Activated CD4-positive, alpha-beta T cell treated with anti-CD3 and anti-CD28 coated beads for 1 hour (primary cell): Measurements from ENCODE around the gene TAX1BP3.
"Not testable (repeated sequence)": the region's sequence is repeated elsewhere in the genome, so short reads cannot be mapped to it uniquely, and the experiment has no call there.

Experiments used
- DNase-seq: peaks from one replicate; pipeline ENCODE4 v3.0.0-alpha.2; 2020

Gene TAX1BP3, protein sequence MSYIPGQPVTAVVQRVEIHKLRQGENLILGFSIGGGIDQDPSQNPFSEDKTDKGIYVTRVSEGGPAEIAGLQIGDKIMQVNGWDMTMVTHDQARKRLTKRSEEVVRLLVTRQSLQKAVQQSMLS

DNA sequence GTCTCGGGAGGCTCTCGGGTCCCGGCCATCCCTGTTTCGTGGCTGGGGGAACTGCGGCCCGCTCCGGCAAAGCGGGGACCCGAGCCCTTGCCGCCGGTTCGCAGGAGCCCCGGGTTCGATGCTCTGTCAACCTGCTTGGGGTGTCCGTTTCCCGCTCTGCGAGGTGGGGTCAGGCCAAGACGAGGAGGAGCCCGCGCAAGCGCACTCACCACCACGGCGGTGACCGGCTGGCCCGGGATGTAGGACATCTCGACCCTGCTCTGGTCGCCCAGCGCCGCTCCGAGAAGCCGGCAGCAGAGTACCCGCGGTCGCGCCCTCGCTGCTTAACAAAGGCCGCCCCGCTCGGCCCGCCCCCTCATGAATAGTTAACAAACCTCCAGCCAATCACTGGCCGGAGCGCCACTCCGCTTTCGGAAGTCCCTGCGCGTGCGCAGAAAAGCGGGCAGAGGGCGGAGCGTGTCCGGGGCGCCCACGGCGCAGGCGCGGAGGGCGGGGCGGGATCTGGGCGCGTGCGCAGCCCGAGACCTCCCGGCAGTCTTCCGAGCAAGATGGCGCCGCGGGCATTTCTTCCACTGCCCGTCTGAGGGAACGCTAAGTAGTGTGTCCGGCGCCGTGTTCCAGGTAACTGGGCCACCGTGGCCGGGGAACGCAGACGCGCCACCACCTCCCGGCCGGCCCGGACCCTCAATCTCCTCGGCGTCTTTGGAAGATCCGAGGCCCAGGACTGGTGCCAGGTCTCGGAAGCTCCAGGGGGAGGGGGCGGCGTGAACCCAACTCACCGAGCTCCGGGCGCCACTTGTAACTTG lies at the start of gene TAX1BP3, which contains the start of gene EMC6:
Gene TAX1BP3 (minus strand): TSS at position 300 of the 806 bp plus-strand sequence. CDS start 52 bp downstream, at position 248.
Gene EMC6 (plus strand): TSS at position 534 of the 806 bp plus-strand sequence. CDS start 335 bp downstream, outside the sequence.
- peak; percentile 99 for DNase-seq

DNA sequence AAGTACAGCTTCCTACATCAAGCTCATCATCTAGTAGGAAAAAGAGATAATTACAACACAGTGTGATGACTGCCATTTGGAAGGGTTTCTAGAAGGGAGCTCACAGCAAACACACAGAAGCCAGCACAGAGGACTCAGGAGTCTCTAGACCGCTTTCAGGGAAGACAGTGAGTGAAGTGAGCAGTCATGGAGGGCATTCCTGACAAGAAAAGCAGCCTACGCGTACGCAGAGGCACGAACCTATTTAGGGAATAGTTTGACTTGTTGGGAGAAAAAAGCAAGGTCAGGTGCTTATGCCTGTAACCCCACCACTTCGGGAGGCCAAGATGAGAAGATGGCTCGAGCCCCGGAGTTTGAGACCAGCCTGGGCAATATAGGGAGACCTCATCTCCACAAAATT lies 46.9 kb upstream of the TAX1BP3 start:
- no peak for DNase-seq

DNA sequence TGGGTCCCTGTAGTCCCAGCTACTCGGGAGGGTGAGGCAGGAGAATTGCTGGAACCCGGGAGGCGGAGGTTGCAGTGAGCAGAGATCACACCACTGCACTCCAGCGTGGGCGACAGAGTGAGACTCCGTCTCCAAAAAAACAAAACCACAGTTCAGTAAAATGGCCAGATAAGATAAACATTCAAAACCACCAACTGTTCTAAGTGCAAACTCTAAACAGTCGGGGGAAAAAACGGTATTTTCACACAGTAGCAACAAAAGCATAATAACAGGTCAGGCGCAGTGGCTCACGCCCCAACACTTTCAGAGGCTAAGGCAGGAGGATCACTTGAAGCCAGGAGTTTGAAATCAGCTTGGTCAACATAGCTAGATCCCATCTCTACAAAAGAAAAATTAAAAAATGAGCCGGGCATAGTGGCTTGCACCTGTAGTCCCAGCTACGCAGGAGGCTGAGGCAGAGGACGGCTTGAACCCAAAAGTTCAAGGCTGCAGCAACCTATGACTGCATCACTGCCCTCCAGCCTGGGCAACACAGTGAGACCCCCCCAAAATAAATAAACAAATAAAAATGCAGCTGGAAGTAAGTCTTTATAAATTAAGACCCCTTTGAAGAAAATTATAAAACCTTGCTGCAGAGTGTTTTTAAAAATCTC lies 44.6 kb upstream of the TAX1BP3 start:
- no peak for DNase-seq

DNA sequence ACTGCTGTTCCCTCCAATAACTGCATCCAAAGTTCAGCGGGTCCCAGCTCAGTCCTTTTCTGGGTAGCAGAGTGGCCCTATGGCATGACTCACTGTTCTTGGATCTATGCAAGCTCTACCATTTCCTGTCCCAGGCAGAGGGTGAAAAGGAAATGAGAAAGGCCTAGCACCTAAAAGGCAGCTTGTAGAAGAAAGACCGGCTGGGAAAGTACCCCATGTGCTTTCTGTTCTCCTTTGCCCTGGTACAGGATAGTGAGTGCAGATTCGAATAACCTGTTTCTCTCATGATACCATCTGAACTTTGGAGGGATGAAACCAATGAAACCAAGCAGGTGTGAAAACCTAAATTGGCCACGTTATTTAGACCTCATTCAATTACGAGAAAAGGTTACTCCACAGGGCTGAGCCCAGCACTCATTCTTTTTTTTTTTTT lies 42.6 kb upstream of the TAX1BP3 start:
- peak; percentile 47 for DNase-seq

DNA sequence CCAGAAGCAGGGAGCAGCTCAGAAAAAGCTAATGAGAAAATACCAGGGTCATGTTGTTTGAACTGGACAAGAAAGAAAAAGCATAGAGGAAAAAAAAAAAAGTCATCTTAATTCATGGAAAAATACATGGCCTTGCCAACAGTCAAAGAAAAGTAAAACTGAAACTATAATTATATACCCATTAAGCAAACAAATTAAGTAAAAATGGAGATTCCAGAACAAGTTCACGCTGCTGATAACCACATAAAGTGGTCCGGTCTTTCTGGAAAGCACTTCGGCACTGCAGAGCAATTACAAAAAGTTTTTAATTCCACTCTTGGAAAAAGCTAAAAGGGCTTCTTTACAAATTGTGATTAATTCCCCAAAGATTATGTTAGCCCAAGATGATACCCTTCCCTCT lies 40.0 kb upstream of the TAX1BP3 start:
- DNase-seq: no peak

DNA sequence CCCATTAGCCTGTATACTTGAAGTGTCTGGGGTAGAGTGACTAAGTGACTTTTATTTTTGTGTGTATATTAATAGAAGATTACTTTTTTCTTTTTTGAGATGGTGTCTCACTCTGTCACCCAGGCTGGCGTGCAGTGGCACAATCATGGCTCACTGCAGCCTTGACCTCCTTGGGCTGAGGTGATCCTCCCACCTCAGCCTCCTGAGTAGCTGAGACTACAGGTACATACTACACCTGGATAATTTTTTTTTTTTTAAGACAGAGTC lies 37.3 kb upstream of the TAX1BP3 start:
- DNase-seq: not testable (repeated sequence)

DNA sequence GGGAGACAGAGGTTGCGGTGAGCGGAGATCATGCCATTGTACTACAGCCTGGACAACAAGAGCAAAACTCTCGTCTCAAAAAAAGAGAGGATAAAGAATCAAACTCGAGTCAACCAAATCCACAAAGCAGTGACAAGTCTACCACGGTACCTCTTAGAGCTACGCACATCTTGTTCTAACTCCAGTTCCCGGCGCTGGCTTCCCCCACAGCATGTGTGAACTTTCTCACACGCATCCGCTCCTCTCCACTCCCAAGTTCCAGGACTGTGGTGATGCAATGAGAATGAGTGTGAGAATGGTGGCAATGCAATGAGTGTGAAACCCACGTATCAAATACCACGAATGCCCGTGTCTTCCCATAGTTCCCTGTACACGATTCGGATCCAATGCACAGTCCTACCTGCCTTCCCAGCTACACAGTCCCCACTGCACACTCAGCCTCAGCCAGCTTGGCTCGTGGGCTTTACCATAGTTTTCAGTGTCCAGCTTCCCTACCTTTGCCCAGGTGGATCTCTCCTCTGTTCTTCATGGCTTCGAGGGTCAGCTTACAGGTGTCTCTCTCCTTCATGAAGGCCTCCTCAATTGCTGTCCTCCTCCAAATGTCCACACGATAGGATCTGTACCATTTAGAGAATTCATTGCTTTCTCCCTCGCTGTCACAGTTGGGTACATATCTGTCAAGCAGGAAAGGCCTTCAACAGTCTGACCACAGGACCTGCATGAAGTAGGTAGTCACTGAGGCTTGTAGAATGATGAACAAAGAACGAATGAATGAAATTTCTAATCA lies 36.7 kb upstream of the TAX1BP3 start:
- no peak for DNase-seq

DNA sequence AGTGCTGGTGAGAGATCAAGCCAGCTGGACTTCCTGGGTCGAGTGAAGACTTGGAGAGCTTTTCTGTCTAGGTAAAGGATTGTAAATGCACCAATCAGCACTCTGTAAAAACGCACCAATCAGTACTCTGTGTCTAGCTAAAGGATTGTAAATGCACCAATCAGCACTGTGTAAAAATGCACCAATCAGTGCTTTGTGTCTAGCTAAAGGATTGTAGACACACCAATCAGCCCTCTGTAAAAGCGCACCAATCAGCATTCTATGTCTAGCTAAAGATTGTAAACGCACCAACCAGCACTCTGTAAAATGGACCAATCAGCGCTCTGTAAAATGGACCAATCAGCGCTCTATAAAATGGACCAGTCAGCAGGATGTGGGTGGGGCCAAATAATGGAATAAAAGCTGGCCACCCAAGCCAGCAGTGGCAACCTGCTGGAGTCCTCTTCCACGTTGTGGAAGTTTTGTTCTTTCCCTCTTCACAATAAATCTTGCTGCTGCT lies 33.7 kb upstream of the TAX1BP3 start:
- not testable (repeated sequence) for DNase-seq

DNA sequence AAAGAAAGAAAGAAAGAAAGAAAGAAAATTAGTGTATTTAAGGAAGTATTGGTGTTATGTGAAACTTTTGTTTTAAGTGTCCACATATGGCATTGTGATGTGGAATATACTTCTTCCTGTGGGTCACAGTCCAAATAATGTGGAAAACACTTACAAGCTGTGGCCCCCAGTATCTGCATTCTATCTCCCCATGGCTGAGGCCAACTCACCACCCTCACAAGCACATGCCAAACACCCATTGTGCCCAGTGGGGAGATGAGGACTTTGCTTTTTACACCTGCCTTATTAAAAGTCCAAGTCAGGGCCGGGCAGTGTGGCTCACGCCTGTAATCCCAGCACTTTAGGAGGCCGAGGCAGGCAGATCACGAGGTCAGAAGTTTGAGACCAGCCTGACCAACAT lies 31.6 kb upstream of the TAX1BP3 start:
- DNase-seq: no peak

DNA sequence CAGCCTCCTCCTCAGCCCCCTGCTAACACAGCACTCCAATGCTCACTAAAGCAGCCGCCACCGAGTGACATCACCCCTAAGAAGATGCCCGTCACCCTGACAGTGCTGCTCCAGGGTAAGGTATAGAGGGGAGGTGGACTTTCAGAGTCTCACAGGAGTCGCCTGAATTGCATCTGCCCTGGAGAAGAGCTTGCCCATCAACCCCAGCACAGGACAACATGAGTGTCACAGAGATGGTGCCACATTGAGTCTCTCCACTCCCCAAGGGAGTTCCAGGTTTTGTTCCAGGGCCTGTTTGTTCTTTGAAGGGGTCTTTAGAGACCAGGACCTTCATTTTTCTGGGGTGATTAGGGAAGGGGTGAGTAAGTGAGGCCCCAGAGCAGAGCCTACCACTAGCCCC lies 29.8 kb upstream of the TAX1BP3 start:
- no peak for DNase-seq

DNA sequence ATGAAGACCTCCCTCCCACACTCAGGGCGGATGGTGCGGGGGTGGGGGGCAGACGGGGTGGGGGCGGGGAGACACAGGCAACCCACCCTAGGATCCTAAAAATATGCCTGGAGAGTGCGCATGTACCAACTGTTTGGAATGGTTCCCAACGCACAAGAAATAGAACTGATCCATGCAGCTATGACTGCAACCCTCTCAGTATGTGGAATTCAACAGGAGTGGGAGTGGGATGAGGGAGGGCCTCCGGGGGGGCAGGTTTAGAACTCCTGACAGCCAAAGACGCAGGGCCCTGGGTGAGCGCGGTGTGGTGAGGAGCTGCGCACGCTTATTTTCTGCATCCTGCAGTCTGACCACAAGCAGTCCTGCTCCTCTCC lies 28.7 kb upstream of the TAX1BP3 start:
- DNase-seq: no peak

DNA sequence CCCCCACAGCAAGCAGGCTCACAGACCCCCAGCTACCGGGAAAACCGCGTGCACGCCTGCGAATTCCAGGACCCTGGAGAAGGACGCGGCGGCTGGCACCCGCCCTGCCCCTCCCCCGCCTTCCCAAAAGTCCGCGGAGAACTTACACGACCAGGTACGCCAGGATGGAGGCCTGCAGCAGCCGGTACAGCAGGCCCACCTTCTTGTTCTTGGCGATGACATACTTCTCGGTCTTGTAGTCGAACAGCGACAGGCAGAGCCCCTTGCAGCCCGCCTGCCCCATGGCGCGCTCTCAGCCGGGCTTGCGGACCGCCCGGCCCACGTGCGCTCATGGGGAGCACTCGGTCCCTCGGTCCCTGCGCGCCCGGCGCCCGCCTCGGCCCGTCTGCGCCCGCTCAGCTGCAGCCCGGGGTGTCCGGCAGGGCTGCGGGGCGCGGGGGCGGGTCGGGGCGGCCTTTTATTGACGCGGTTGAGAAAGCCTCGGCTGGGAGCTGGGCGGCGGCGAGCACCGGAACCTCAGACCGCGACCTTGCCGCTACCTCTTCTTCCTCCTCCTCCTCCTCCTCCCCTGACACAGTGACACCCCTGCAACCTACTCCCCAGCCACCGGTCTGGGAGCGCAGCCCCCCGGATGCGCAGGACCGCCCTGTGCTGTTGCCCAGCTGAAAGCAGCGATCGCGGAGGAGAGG lies 27.5 kb upstream of the TAX1BP3 start, which contains the start of gene P2RX5:
Gene P2RX5 (minus strand): TSS at position 433 of the 689 bp plus-strand sequence. CDS start 150 bp downstream, at position 283.
- DNase-seq: no peak

DNA sequence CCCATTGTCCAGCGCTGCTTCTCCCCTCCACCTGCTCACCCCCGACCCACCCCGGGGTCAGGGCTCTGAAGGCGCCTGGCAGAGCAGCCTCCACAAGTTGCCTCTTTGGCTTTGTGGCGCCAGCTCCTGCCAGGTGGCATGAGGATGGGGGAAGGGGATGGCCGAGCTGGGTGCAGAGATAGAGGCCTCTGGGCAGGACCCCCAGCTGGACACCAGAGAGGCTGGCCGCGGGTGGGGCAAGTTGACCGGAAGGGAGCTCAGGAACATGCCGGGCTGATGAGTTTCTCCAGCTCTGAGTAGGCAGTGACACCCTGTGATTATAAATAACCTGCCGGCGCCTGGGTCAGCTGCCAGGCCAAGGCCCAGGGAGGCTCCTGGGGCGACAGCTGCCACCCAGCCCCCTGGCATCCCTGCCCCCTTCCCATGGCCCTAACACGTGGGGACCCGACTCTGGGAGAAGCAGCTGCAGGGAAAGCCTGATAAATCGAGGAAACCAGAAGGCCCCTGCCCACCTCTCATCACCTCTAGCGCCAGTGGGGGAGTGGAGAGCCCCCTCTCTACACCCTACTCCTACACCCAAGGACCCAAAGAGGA lies 26.8 kb upstream of the TAX1BP3 start:
- no peak for DNase-seq

DNA sequence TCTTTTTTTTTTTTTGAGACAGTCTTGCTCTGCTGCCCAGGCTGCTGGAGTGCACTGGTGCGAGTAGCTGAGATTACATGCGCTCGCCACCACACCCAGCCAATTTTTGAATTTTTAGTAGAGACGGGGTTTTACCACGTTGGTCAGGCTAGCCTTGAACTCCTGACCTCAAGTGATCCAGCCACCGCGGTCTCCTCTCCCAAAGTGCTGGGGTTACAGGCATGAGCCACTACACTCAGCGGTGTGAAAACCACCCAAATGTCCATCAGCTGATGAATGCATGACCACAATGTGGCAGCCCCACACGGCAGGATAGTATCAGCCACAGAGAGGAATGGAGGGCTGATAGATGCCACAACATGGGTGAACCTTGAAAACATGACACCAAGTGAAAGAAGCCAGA lies 25.5 kb upstream of the TAX1BP3 start:
- no peak for DNase-seq

DNA sequence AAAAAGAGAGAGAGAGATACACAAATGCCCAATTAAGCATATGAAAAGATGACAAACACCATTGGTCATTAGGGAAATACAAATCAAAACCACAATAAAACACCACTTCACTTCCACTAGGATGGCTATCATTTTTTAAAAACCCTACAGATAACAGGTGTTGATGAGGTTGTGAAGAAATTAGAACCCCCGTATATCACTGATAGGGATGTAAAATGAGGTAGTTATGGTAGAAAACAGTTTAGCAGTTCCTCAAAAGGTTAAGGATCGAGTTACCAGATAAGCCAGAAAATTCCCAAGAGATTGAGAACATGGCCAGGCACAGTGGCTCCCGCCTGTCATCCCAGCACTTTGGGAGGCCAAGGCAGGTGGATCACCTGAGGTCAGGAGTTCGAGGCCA lies 24.8 kb upstream of the TAX1BP3 start:
- DNase-seq: no peak

DNA sequence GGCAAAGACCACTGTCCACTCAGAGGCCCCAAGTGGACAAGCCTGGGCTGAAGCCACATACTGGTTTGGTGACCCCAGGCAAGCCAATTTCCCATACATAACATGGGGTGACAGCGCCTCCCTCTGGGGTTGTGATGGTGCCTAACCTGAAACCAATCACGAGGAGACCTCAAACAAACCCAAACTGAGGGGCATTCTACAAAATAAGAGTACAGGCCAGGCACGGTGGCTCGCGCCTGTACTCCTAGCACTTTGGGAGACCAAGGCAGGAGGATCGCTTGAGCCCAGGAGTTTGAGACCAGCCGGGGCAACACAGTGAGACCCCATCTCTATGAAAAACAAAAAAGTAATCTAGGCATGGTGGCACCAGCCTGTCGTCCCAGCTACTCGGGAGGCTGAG lies 24.0 kb upstream of the TAX1BP3 start:
- no peak for DNase-seq

DNA sequence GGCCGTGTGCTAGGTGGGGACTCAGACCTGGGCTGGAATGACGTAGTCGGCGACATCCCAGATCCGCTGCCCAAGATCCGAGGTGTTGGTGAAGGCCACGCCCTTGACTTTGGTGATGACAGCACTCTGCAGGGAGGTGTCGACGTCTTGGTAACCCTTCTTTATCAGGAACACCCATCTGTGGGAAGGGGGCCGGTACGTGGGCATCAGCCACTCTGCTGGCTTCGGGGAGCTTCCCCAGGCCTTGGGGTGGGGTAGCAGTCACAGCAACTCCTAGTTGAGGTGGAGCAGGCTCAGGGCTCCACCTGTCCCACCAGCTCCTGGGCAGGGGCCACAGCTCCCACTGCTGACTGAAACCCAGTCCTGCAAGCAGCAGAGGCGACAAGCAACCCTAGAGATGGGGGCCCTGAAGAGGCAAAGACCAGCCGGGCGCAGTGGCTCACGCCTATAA lies 23.3 kb upstream of the TAX1BP3 start:
- DNase-seq: no peak

DNA sequence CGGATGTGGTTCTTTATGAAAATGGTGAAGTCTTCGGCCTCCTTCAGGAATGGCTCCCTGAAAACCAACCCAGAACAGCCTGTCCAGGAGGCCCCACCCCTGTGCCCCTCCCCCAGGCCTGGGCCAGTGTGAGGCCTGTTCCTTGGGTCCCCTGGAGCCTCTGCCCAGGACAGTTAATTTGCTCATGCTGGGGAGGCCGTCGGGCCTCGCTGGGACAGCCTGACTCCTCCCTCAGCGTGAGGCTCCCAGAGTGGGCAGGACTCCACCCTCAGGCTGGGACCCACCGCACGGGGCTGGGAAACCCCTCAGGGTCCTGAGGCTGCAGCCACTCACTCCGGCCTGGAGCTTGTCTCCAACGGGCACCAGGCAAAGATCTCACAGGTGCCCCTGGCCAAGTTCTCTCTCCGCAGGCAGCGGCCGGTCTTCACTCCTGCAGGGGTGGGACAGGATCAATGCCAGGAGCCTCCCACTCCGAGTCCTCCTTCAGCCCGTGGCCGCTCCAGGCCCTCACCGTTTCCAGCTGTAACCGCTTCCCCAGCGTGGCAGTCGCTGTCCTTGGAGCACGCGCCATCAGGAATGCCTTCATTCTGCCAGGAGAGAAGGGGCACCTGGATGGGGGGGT lies 21.8 kb upstream of the TAX1BP3 start:
- DNase-seq: no peak

DNA sequence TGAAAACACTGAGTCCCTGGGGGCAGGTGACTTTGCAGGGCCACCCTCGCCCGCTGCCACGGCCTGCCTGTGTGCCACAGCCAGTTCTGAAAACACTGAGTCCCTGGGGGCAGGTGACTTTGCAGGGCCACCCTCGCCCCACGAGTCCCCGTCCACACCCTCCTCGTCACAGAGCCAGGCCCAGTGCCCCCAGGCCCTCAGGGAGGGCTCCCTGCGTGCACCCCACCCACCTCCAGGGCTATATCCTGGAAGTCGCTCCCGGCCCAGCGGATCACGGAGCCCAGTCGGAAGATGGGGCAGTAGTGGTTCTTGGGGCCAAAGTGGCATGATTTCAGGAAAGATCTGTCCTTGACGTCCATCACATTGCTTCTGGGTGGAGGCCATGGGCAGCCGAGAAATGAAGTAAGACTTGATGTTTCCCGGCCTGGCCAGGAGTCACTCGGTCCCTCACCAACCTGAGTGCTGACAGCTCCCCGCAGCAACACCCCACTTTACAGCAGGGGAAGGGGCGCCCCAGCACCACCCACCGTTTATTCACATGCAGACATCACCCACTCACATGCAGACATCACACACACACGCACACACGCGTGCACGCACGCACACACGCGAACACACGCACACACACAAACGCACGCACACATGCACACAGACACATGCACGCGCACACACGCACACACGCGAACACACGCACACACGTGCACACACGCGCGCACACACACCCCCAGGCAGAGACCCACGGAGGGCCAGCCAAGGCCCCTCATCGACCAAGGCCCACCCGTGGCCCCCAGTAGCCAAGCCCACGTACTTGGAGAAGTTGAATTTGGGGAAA lies 21.1 kb upstream of the TAX1BP3 start:
- no peak for DNase-seq

DNA sequence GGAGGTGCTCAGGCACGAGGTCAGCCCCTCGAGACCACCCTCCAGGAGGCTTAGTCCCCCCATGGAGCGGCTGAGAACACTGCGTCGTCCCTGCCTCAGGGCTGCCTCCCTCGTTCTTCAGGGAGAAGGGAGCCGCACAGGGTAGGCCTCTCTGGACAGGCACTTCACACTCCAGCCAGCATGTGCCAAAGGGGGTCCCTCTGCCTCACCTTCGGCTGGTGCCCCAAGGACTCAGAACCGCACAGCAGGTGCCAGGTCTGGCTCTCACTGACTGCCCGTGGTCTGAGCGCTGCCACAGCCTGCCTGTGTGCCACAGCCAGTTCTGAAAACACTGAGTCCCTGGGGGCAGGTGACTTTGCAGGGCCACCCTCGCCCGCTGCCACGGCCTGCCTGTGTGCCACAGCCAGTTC lies 20.5 kb upstream of the TAX1BP3 start:
- DNase-seq: no peak
